ENCODE measurements around the gene YWHAQ. TPM values are rescaled to one million over a fixed set of nuclear protein-coding genes. Genes with fewer than 3 reads are reported as not detected.

Gene YWHAQ
- total and polyA plus RNA-seq, 9 of the 15 experiments (the other 6 are each of a cell fraction or from before 2014, with no cell fraction given) = 63.1 to 359 (median 203) TPM

DNA sequence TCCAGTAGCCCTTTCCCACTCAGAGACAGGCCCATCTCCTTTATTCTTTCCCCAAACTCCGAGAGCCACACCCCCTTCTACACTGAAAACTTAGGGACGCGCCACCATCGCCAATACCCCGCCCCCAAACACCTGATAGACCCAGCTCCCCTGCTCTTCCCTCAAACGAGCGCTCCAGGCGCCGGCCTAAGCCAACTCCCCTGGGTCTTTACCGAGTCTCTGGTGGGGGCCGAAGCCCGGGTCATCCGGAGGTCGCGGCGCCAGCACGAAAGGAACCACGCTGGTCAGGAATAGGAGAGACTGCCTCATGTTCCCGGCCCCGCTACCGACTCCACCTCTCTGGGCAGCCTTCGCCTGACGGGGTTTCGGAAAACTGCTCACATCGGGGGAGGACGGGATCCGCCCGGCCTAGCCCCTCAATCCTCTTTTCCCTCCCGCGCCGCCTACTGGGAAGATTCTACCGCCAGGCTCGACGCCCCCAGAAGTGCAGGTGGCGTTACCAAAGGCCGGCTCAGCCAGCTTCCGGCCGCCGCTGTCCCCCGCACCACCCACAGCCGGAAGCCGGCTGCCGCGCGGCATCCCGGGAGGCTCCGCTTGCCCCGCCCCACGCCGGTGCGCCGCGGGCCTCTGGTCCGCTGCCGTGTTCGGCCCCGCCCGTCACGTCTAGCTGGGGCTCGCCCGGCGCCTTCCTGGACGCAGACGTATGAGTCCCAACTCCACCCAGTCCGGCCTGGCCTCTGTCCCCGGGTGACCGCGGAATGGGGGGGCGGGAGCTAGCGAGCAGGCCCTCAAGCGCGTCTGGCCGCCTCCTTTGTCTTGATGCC, 75.3 kb downstream of the YWHAQ start, which contains the start of gene ADAM17 (continued):
- TF ChIP-seq, protein P1, sequence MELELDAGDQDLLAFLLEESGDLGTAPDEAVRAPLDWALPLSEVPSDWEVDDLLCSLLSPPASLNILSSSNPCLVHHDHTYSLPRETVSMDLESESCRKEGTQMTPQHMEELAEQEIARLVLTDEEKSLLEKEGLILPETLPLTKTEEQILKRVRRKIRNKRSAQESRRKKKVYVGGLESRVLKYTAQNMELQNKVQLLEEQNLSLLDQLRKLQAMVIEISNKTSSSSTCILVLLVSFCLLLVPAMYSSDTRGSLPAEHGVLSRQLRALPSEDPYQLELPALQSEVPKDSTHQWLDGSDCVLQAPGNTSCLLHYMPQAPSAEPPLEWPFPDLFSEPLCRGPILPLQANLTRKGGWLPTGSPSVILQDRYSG (tag; conservative IDR thresholded peaks at IDR 0.05; ENCODE audit: low read depth) = no peak
- TF ChIP-seq TBL1XR1 (IDR thresholded peaks at IDR 0.05; ENCODE audit: low read length in 2 of 2) (peak in 1 of 2 experiments; percentile 46; a peak in 1 of 4 replicates), HDAC1 (IDR thresholded peaks at IDR 0.05) (peak in 1 of 2 experiments; percentile 92; a peak in 3 of 4 replicates), MBD2 (IDR thresholded peaks at IDR 0.05; ENCODE audit: borderline replicate concordance, low read depth) (peak; percentile 37; the same call in 1 of the 2 replicates), ZBTB8A (IDR thresholded peaks at IDR 0.05; ENCODE audit: partially characterized antibody) (no peak), NONO (IDR thresholded peaks at IDR 0.05; ENCODE audit: low read depth in 2 of 2, low read length in 1 of 2) (peak; percentile 48 to 52; a peak in 3 of 4 replicates), KLF13 (tag; IDR thresholded peaks at IDR 0.05; ENCODE audit: borderline replicate concordance, low read depth) (peak; percentile 63; the same call in 1 of the 2 replicates), ERF (CRISPR knock-in tag; IDR thresholded peaks at IDR 0.05) (0 out of 2 replicates have a peak, but pooled peaks have one; percentile 32), ZBTB7A (IDR thresholded peaks at IDR 0.05; ENCODE audit: borderline replicate concordance, control insufficient read depth, low read depth, low read length) (peak; percentile 89; the same call in 1 of the 2 replicates), RBM14 (IDR thresholded peaks at IDR 0.05; ENCODE audit: borderline replicate concordance, insufficient read depth, low read depth, low read length) (0 out of 2 replicates have a peak, but pooled peaks have one; percentile 53), JUNB (CRISPR knock-in tag; conservative IDR thresholded peaks at IDR 0.05) (0 out of 2 replicates have a peak, but pooled peaks have one; percentile 2), NRF1 (conservative IDR thresholded peaks at IDR 0.05 in 1 of 2, IDR thresholded peaks at IDR 0.05 in 1 of 2) (peak; percentile 86 to 87), CTBP1 (IDR thresholded peaks at IDR 0.05; ENCODE audit: borderline replicate concordance) (peak; percentile 86), DPF2 (IDR thresholded peaks at IDR 0.05) (peak; percentile 39; the same call in 1 of the 2 replicates)
- TF ChIP-seq, protein P2, sequence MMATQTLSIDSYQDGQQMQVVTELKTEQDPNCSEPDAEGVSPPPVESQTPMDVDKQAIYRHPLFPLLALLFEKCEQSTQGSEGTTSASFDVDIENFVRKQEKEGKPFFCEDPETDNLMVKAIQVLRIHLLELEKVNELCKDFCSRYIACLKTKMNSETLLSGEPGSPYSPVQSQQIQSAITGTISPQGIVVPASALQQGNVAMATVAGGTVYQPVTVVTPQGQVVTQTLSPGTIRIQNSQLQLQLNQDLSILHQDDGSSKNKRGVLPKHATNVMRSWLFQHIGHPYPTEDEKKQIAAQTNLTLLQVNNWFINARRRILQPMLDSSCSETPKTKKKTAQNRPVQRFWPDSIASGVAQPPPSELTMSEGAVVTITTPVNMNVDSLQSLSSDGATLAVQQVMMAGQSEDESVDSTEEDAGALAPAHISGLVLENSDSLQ (IDR thresholded peaks at IDR 0.05) = peak; percentile 76
- TF ChIP-seq, protein P3, sequence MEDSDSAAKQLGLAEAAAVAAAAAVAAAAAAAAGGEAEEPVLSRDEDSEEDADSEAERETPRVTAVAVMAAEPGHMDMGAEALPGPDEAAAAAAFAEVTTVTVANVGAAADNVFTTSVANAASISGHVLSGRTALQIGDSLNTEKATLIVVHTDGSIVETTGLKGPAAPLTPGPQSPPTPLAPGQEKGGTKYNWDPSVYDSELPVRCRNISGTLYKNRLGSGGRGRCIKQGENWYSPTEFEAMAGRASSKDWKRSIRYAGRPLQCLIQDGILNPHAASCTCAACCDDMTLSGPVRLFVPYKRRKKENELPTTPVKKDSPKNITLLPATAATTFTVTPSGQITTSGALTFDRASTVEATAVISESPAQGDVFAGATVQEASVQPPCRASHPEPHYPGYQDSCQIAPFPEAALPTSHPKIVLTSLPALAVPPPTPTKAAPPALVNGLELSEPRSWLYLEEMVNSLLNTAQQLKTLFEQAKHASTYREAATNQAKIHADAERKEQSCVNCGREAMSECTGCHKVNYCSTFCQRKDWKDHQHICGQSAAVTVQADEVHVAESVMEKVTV (CRISPR knock-in tag; IDR thresholded peaks at IDR 0.05) = 0 out of 2 replicates have a peak, but pooled peaks have one; percentile 6
- TF ChIP-seq, protein P4, sequence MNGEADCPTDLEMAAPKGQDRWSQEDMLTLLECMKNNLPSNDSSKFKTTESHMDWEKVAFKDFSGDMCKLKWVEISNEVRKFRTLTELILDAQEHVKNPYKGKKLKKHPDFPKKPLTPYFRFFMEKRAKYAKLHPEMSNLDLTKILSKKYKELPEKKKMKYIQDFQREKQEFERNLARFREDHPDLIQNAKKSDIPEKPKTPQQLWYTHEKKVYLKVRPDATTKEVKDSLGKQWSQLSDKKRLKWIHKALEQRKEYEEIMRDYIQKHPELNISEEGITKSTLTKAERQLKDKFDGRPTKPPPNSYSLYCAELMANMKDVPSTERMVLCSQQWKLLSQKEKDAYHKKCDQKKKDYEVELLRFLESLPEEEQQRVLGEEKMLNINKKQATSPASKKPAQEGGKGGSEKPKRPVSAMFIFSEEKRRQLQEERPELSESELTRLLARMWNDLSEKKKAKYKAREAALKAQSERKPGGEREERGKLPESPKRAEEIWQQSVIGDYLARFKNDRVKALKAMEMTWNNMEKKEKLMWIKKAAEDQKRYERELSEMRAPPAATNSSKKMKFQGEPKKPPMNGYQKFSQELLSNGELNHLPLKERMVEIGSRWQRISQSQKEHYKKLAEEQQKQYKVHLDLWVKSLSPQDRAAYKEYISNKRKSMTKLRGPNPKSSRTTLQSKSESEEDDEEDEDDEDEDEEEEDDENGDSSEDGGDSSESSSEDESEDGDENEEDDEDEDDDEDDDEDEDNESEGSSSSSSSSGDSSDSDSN (IDR thresholded peaks at IDR 0.05; ENCODE audit: borderline replicate concordance in 1 of 2, low read depth in 2 of 2, low read length in 2 of 2) = peak in 1 of 2 experiments; percentile 81; a peak in 2 of 4 replicates

Data from K562 (cell line).